Right atrium auricular region (tissue), 2 donors: ENCODE results near the gene ALDH1B1. TPM values are rescaled to one million over a fixed set of nuclear protein-coding genes. Genes with fewer than 3 reads are reported as not detected.

Experiments used
- DNase-seq: peaks from one replicate; pipeline ENCODE4 v3.0.0-alpha.2; 2019; ENCODE audit warnings: low spot score
- H3K27ac ChIP-seq, 2 donors: fragments of 200-600 bp; sonication (generic); 1 replicate in 1 of 2; 2 replicates in 1 of 2; pipeline ENCODE4 v1.5.1; 2016 to 2019
- H3K27me3 ChIP-seq, 2 donors: fragments of 200-600 bp; sonication (generic); one replicate each; pipeline versions ENCODE4 v1.5.1 to v1.6.0; 2017 to 2019
- H3K36me3 ChIP-seq: fragments of 200-600 bp; sonication (generic); one replicate; pipeline ENCODE4 v1.5.1; 2016
- H3K4me1 ChIP-seq, 2 donors: fragments of 200-600 bp; sonication (generic); one replicate each; pipeline versions ENCODE4 v1.5.1 to v1.6.0; 2017 to 2019
- H3K4me3 ChIP-seq, 2 donors: fragments of 200-600 bp; sonication (generic); 1 replicate in 1 of 2; 2 replicates in 1 of 2; pipeline ENCODE4 v1.5.1; 2017 to 2019; ENCODE audit warnings: mild to moderate bottlenecking in 1 of 2, moderate library complexity in 1 of 2
- H3K9me3 ChIP-seq, 2 donors: fragments of 200-600 bp; sonication (generic); one replicate each; pipeline ENCODE4 v1.5.1; 2019
- total RNA-seq, 2 donors: library from RNA; depleted of rRNA; stranded (reverse); fragments of >200 nt; gene quantifications; one replicate each; pipeline ENCODE4 v1.1.0, GENCODE V29; 2016
- TF ChIP-seq, protein P1 (sequence below), 2 donors: fragments of 200-600 bp; sonication (generic); IDR thresholded peaks; one replicate each; pipeline ENCODE4 v1.5.1; 2019; ENCODE audit warnings: antibody characterized with exemption in 2 of 2

The ALDH1B1 gene
- total RNA-seq, 2 donors from 2014 or later, result 13.7 to 32.0 TPM

DNA sequence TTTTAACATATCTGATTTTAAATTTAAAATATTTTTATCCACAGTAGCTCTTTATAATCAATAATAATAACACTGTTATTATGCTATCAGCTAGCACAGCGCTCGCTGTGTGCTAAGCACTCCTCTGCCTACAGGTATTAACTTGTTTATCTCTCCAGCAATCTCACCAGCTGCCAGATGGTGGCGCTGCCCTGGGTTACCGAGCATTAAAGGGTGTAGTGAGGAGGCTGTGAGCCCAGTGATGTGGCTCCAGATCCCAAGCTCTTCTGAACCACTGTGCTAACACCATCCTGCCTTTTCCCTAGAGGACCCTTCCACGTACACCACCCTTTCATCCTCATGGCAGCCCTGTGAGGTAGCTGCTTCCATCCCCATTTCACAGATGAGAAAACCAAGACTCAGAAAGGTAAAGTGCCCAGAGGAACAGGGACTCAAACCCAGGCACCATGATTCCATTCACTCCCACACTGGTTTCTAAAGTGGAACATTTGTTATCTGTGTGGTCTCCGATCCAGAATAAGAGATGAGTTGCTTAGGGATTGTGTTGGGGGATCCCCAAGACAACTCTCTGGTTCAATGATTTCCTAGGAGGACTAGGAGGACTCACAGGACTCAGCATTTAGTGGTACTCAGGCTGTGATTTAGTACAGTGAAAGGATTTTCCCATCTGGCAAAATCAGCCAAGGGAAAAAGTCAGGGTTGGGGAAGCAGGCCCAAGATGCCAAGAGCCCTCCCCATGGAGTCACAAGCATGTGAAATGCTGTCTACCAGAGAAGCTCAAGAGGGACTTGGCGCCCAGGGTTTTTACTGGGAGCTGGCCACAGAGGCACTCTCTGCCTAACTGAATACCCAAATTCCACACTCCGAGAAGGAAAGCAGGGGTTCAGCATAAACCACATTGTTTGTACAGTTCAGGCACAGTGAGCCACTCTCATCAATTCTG, 24.8 kb downstream of the ALDH1B1 start:
- no peak for DNase-seq
- Histone ChIP-seq H3K9me3 (no peaks in the 10 kb centered on the region), H3K27me3 (no peaks in the 10 kb centered on the region), H3K4me3 (no peak overlapping the region), H3K27ac (no peak overlapping the region), H3K4me1 (no peaks in the 10 kb centered on the region), H3K36me3 (no peaks in the 10 kb centered on the region)
- TF ChIP-seq, protein P1, sequence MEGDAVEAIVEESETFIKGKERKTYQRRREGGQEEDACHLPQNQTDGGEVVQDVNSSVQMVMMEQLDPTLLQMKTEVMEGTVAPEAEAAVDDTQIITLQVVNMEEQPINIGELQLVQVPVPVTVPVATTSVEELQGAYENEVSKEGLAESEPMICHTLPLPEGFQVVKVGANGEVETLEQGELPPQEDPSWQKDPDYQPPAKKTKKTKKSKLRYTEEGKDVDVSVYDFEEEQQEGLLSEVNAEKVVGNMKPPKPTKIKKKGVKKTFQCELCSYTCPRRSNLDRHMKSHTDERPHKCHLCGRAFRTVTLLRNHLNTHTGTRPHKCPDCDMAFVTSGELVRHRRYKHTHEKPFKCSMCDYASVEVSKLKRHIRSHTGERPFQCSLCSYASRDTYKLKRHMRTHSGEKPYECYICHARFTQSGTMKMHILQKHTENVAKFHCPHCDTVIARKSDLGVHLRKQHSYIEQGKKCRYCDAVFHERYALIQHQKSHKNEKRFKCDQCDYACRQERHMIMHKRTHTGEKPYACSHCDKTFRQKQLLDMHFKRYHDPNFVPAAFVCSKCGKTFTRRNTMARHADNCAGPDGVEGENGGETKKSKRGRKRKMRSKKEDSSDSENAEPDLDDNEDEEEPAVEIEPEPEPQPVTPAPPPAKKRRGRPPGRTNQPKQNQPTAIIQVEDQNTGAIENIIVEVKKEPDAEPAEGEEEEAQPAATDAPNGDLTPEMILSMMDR (IDR thresholded peaks at IDR 0.05), result peak in 1 of 2 donors; percentile 40

- Histone ChIP-seq H3K4me3 (no peak overlapping the region), H3K27me3 (no peaks in the 10 kb centered on the region), H3K4me1 (no peaks in the 10 kb centered on the region), H3K36me3 (no peaks in the 10 kb centered on the region), H3K9me3 (no peaks in the 10 kb centered on the region), H3K27ac (no peak overlapping the region)
- DNase-seq, result no peak
- TF ChIP-seq, protein P1 (IDR thresholded peaks at IDR 0.05), result no peak
These were observed 25.9 kb downstream of the ALDH1B1 start for GRCh38 chr9:38418366-38418765.

GRCh38 chr9:38419181-38419580, 26.7 kb downstream of the ALDH1B1 start:
- H3K27ac ChIP-seq, result no peak overlapping the region
- H3K4me3 ChIP-seq, result no peak overlapping the region
- TF ChIP-seq, protein P1 (IDR thresholded peaks at IDR 0.05), result no peak
- H3K4me1 ChIP-seq, result no peaks in the 10 kb centered on the region
- H3K9me3 ChIP-seq, result no peaks in the 10 kb centered on the region
- H3K36me3 ChIP-seq, result no peaks in the 10 kb centered on the region
- H3K27me3 ChIP-seq, result no peaks in the 10 kb centered on the region
- no peak for DNase-seq

DNA sequence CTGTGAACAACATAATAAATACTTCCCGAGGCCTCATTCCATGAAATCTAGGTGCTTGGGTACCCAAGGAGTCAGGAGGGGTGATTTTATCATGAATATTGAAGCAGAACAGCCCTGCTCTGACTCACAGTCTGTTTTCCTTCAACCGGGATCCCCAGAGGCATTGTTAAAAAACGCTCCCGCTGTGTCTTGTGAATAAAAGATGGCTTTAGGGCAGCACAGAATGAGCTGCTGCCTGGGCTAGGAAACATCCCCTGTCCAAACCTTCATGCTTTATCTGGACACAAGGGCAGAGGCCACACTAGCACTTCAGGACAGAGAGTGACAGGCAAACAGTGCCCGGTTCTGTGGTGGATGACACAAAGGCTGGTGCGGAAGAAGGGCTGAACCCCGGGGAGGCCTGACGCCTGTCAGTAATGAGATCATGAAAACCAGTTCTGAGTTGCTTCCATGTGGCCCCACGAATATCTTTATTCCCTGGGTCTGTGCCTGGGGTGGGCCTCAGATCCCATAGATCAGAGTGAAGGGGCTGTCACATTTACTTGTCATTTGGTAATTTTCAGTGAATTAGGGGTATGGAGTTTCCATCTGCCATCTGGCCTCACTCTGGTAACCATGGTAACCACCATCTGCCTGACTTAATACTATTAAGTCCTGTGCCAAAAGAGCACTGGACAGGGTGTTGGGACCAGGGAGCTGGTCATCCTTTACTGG, 29.2 kb downstream of the ALDH1B1 start:
- TF ChIP-seq, protein P1 (IDR thresholded peaks at IDR 0.05), result no peak
- H3K27ac ChIP-seq, result no peak overlapping the region
- H3K4me3 ChIP-seq, result no peak overlapping the region
- H3K4me1 ChIP-seq, result no peaks in the 10 kb centered on the region
- H3K36me3 ChIP-seq, result no peaks in the 10 kb centered on the region
- H3K9me3 ChIP-seq, result no peaks in the 10 kb centered on the region
- DNase-seq, result no peak
- H3K27me3 ChIP-seq, result no peaks in the 10 kb centered on the region

- H3K36me3 ChIP-seq, result no peaks in the 10 kb centered on the region
- H3K4me1 ChIP-seq, result no peaks in the 10 kb centered on the region
- H3K4me3 ChIP-seq, result no peak overlapping the region
- H3K27ac ChIP-seq, result no peak overlapping the region
- no peaks in the 10 kb centered on the region for H3K27me3 ChIP-seq
- TF ChIP-seq, protein P1 (IDR thresholded peaks at IDR 0.05), result no peak
- no peak for DNase-seq
- no peaks in the 10 kb centered on the region for H3K9me3 ChIP-seq
These were observed 30.2 kb downstream of the ALDH1B1 start for GRCh38 chr9:38422555-38423260.
